Uterus (tissue), 4 donors: Measurements from ENCODE around the gene MRPL14. TPM values are rescaled to one million over a fixed set of nuclear protein-coding genes. Genes with fewer than 3 reads are reported as not detected.

Experiments
- DNase-seq, 2 donors: peaks; one replicate each; pipeline ENCODE4 v3.0.0-alpha.2; 2019 to 2020
- H3K27ac ChIP-seq, 2 donors: fragments of 200-600 bp; sonication (generic); 1 replicate in 1 of 2; 2 replicates in 1 of 2; pipeline ENCODE4 v1.5.1; 2016 to 2018
- H3K27me3 ChIP-seq, 2 donors: fragments of 200-600 bp; sonication (generic); one replicate each; pipeline ENCODE4 v1.5.1; 2018 to 2019; ENCODE audit warnings: control low read depth in 1 of 2
- H3K36me3 ChIP-seq, 2 donors: fragments of 200-600 bp; sonication (generic); one replicate each; pipeline ENCODE4 v1.5.1; 2019; ENCODE audit warnings: control low read depth in 1 of 2
- H3K4me1 ChIP-seq, 2 donors: fragments of 200-600 bp; sonication (generic); one replicate each; pipeline ENCODE4 v1.5.1; 2018 to 2019; ENCODE audit warnings: control low read depth in 1 of 2
- H3K4me3 ChIP-seq, 2 donors: fragments of 200-600 bp; sonication (generic); 1 replicate in 1 of 2; 2 replicates in 1 of 2; pipeline ENCODE4 v1.5.1; 2018 to 2019; ENCODE audit warnings: mild to moderate bottlenecking in 1 of 2
- H3K9me3 ChIP-seq, 2 donors: fragments of 200-600 bp; sonication (generic); one replicate each; pipeline ENCODE4 v1.5.1; 2019; ENCODE audit warnings: control low read depth in 1 of 2
- CTCF ChIP-seq, 4 experiments: fragments of 200-600 bp in 2 of 4; fragments of 450-650 bp in 2 of 4; sonication (generic) in 2 of 4; IDR thresholded peaks; one replicate each; pipeline ENCODE4 v1.5.1; 2016 to 2019; ENCODE audit warnings: antibody characterized with exemption in 4 of 4, mild to moderate bottlenecking in 2 of 4, moderate library complexity in 1 of 4
- POLR2A ChIP-seq, 2 donors: fragments of 450-650 bp; IDR thresholded peaks; one replicate each; pipeline ENCODE4 v1.6.1; 2016; ENCODE audit warnings: antibody characterized with exemption in 2 of 2, mild to moderate bottlenecking in 1 of 2, moderate library complexity in 1 of 2
- intact Hi-C: fragments of 100-400 bp; cut with DNase I; formaldehyde crosslinking; loops from one replicate; pipeline ENCODE4 v1.15.1; 2023; ENCODE audit warnings: low total_unique reads
- total RNA-seq, 4 donors: library from RNA; depleted of rRNA in 3 of 4; stranded (reverse); fragments of >200 nt in 3 of 4; gene quantifications; one replicate each; pipeline versions ENCODE4 v1.1.0 to v1.2.4, GENCODE V29; 2014 to 2023
- donor health status: DM: yes; HTN: yes; CAD: no.

The MRPL14 gene
- total RNA-seq, 4 donors from 2014 or later = 19.5 to 39.1 (median 33.6) TPM

- Histone ChIP-seq H3K4me3 (no peak overlapping the region), H3K27ac (no peak overlapping the region), H3K36me3 (no peaks in the 10 kb centered on the region), H3K27me3 (no peaks in the 10 kb centered on the region), H3K9me3 (no peaks in the 10 kb centered on the region), H3K4me1 (peaks cover 0 to 2% of the 10 kb centered on the region in 2 donors)
- intact Hi-C loops = no loop called here
- DNase-seq = no peak
- TF ChIP-seq POLR2A (IDR thresholded peaks at IDR 0.05) = no peak
Measured at GRCh38 chr6:44081753-44082152, 45.5 kb downstream of the MRPL14 start.

DNA sequence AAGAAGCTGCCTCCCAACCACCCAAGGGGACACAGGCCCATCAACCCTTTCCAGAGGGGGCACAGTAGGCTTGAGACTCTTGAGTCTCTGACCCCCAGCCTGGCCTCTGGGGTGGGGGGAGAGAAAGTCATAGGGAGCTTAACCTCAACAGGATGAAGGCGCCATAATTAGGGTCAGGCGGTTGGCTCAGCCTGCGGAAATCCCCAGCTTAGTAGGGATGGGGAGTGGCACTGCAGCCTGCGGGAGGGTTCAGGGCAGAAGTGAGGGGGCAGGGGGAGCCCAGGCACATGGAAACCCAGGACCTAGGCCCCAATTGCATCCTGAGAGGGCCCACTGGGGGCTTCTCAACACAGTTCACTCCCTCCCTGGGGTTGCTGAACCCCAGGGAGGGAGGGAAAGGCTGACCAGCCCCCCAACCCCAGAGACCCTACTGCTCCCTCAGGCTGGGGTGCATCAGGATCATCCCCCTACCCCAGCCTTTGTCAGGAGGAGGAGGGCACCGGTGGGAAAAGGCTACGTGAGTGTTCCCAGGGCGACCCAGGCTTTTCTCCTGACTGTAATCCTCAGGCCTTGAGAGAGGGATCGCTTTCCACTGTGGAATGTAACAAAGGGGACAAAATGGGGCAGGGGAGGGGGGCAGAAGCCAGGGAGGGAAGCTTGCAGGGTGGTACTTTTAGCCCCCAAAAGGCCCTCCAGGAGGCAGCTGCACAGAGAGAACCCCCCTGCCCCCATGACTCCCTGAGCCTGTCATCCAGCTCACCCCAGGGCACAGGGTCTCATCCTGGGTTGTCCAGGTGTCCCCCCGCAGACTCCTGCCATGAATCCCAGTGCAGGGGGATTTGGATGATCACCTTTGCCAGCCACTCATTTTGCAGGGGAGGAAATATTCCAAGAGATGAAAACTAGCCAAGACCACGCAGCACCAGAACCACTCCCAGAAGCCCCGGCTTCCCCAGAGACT is 46.4 kb downstream of the MRPL14 start:
- DNase-seq = no peak
- H3K27me3 ChIP-seq = no peaks in the 10 kb centered on the region
- TF ChIP-seq CTCF (IDR thresholded peaks at IDR 0.05) (no peak), POLR2A (IDR thresholded peaks at IDR 0.05) (no peak)
- intact Hi-C loops = no loop called here
- peaks cover 0 to 8% of the 10 kb centered on the region in 2 donors for H3K4me1 ChIP-seq
- no peaks in the 10 kb centered on the region for H3K9me3 ChIP-seq
- H3K36me3 ChIP-seq = no peaks in the 10 kb centered on the region
- H3K27ac ChIP-seq = no peak overlapping the region
- H3K4me3 ChIP-seq = no peak overlapping the region

DNA sequence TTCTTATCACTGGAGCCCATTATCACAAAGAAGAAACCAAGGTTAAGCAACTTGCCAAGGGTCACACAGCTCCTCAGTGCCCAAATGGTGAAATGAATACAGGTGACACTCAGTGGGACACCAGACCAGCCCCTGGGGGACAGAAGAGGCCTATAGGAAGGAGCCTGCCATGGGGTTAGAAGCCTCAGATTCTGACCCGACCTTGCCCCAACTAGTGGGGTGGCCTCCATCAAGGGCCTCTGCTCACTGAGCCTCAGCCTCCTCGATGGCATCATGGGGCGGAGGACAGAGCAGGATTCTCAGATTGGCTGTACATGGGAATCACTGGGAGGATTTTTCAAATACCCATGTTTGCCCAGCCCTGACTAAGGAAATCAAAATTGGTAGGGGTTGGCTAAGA is 47.6 kb downstream of the MRPL14 start:
- H3K4me1 ChIP-seq = peaks cover 5 to 8% of the 10 kb centered on the region in 2 donors
- DNase-seq = no peak
- H3K4me3 ChIP-seq = no peak overlapping the region
- H3K9me3 ChIP-seq = no peaks in the 10 kb centered on the region
- intact Hi-C loops = loop anchor here (2.0 kb wide), 1 partner anchor 413 kb away; no protein-coding TSS in a partner anchor
- no peak overlapping the region for H3K27ac ChIP-seq
- no peak for TF ChIP-seq POLR2A (IDR thresholded peaks at IDR 0.05)
- TF ChIP-seq CTCF (IDR thresholded peaks at IDR 0.05) = no peak
- no peaks in the 10 kb centered on the region for H3K27me3 ChIP-seq
- no peaks in the 10 kb centered on the region for H3K36me3 ChIP-seq

DNA sequence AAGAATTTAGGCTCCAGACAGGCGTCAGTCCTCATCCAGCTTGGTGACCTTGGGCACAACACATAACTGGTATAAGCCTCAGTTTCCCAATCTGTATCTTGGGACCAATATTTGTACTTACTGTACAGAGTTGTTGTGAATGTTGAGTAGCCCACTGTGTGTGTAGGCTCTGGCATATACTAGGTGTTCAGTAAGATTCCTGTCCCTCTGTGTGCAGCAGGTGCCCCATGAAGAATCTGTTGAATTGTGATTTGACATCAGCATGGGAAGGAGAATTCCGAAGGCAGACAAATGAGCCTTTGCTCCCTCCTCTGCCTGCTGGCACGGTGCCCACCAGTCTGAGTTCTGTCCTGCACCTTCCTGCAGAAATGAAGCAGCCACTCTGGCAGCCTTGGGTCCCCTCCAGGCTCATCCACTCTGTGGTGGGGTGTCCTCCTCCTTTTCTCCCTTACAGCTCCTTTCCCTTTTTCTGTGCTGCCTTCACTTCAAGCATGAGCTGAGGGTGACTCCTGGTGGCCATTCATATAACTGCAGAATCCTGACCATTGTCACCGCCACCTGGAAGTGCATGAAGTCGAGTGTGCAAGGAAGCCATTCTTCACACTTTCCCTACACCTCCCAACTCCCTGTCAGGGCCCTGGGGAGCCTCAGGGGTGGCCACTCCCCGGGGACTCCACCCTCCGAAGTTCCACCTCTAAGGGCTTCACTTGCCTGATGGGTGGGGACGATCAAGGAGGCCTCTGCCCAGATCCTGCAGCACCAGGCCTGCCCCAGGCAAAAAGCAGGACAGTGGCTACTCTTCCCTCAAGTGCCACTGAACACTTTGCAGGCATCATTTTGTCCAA is 48.2 kb downstream of the MRPL14 start:
- DNase-seq = peak; percentile 74 to 80
- intact Hi-C loops = loop anchor here (2.0 kb wide), 1 partner anchor 412 kb away; no protein-coding TSS in a partner anchor
- Histone ChIP-seq H3K9me3 (no peaks in the 10 kb centered on the region), H3K4me1 (peaks cover 10 to 12% of the 10 kb centered on the region in 2 donors), H3K27me3 (no peaks in the 10 kb centered on the region), H3K27ac (no peak overlapping the region), H3K4me3 (no peak overlapping the region), H3K36me3 (no peaks in the 10 kb centered on the region)
- peak; percentile 89 to 98 (median 96) for TF ChIP-seq CTCF (IDR thresholded peaks at IDR 0.05)
- no peak for TF ChIP-seq POLR2A (IDR thresholded peaks at IDR 0.05)

DNA sequence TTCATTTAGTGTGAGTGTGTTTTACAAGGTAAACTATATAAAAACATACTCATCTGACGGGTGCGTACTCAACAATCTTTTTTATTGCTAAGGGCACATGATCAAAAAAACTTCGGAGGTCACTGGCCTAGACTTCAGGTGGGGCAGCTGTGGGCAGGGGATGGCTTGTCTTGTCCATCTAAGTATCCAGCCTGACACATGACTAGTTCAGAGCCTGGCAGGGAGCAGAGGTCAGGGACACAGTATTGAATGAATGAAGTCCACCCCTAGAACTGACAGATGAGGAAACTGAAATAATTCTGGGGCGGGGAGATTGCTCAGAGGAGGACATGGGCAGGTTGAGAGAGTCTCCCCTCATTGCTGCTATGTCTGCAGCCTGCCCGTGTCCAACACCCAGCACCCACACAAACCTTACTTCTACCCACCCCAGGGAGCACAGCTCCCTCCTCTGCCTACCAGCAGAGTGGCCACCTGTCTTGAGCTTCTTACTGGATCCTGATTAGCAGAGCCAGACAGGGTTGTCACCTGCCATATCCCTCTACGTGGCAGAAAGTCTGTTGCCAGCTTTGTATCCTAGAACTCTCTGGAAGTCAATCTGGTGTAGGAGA is 48.9 kb downstream of the MRPL14 start:
- no peaks in the 10 kb centered on the region for H3K36me3 ChIP-seq
- no peak for TF ChIP-seq CTCF (IDR thresholded peaks at IDR 0.05)
- intact Hi-C loops = loop anchor here (2.0 kb wide), 1 partner anchor 412 kb away; no protein-coding TSS in a partner anchor
- no peak overlapping the region for H3K4me3 ChIP-seq
- H3K27me3 ChIP-seq = no peaks in the 10 kb centered on the region
- no peak overlapping the region for H3K27ac ChIP-seq
- peaks cover 14 to 16% of the 10 kb centered on the region in 2 donors for H3K4me1 ChIP-seq
- no peak for DNase-seq
- H3K9me3 ChIP-seq = no peaks in the 10 kb centered on the region
